ENCODE data around the gene NTNG1. TPM values are rescaled to one million over a fixed set of nuclear protein-coding genes. Genes with fewer than 3 reads are reported as not detected.

NTNG1 gene
- total and polyA plus RNA-seq, 3 donors from 2014 or later: 1.8 to 2.3 (median 2.2) TPM

DNA sequence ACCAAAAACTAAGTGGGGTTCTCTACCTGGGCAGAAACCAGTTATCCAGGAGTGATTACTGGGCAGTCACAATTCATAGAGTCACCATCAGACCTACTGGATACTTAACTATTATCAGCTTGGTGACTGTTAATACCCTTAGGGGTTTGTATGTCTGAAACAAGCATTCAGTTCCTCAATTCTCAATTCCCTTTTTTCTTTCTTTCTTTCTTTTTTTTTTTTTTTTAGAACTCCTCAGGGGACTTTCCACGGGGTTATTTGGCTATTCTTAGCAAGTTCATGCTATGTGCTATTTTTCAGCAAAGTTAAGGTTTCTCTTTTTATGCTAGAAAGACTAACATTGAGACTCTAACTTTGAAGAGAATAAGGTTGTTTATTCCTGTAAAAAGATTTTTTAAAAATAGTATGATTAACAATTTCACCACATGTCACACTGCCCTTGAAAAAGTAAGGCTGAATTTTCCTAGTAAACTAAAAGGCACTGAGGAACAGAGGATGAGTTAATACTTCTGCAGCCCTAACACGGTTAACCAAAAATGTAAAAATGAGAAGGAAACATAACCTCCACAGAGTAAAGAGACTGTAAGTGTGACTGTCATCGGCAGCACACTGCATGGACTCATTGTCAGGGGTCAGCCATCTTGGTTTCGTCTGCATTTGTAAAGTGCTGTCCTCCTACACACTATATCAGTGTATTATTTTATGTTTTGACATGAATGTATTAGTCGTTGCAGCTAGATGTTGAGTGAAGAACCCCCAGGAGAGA lies 310.2 kb downstream of the NTNG1 start:
- H3K4me3 ChIP-seq: no peak overlapping the region
- TF ChIP-seq CTCF (IDR thresholded peaks at IDR 0.05) (no peak), POLR2A (IDR thresholded peaks at IDR 0.05) (no peak)
- DNase-seq: no peak
- no peaks in the 10 kb centered on the region for H3K36me3 ChIP-seq (ENCODE audit: low read depth, missing control alignments)
- H3K9me3 ChIP-seq: no peaks in the 10 kb centered on the region
- H3K4me1 ChIP-seq: no peaks in the 10 kb centered on the region
- H3K27me3 ChIP-seq: no peaks in the 10 kb centered on the region
- intact Hi-C loops (cut with DNase I; ENCODE audit: low total_unique reads): no loop called here
- WGBS, 2 donors: 57 to 59% methylated on average over 5 of the region's 5 CpGs
- no peak overlapping the region for H3K27ac ChIP-seq

GRCh38 chr1:107451715-107452114 lies 310.9 kb downstream of the NTNG1 start:
- 67 to 76% methylated on average over 2 of the region's 2 CpGs for WGBS, 2 donors

DNA sequence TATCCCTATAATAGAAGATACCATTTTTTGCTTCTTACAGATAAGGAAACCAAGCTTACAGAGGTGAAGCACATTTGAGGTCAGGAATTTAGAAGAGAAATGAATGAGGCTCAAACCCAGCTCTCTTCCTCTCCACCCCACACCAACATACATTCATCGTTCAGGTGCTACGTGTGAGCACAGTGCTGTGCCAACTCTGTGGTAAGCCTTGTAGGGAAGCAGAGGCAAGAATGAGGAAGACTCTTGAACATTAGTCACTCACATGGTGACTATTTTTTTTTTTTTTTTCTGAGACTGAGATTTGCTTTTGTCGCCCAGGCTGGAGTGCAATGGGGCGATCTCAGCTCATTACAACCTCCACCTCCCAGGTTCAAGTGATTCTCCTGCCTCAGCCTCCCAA lies 314.0 kb downstream of the NTNG1 start:
- WGBS, 2 donors: 69% methylated on average over 4 of the region's 4 CpGs
- intact Hi-C loops (cut with DNase I; ENCODE audit: low total_unique reads): no loop called here
- DNase-seq: no peak
- Histone ChIP-seq H3K27ac (no peak overlapping the region), H3K9me3 (no peaks in the 10 kb centered on the region), H3K27me3 (no peaks in the 10 kb centered on the region), H3K4me3 (no peak overlapping the region), H3K36me3 (ENCODE audit: low read depth, missing control alignments) (no peaks in the 10 kb centered on the region), H3K4me1 (no peaks in the 10 kb centered on the region)
- no peak for TF ChIP-seq POLR2A (IDR thresholded peaks at IDR 0.05)
- TF ChIP-seq CTCF (IDR thresholded peaks at IDR 0.05): no peak

More at GRCh38 chr1:107451715-107452114, 310.9 kb downstream of the NTNG1 start:
- TF ChIP-seq POLR2A (IDR thresholded peaks at IDR 0.05) (no peak), CTCF (IDR thresholded peaks at IDR 0.05) (no peak)
- no peaks in the 10 kb centered on the region for H3K27me3 ChIP-seq
- H3K27ac ChIP-seq: no peak overlapping the region
- H3K4me3 ChIP-seq: no peak overlapping the region
- no peaks in the 10 kb centered on the region for H3K9me3 ChIP-seq
- H3K4me1 ChIP-seq: no peaks in the 10 kb centered on the region
- no peaks in the 10 kb centered on the region for H3K36me3 ChIP-seq (ENCODE audit: low read depth, missing control alignments)
- DNase-seq: no peak
- intact Hi-C loops (cut with DNase I; ENCODE audit: low total_unique reads): no loop called here

DNA sequence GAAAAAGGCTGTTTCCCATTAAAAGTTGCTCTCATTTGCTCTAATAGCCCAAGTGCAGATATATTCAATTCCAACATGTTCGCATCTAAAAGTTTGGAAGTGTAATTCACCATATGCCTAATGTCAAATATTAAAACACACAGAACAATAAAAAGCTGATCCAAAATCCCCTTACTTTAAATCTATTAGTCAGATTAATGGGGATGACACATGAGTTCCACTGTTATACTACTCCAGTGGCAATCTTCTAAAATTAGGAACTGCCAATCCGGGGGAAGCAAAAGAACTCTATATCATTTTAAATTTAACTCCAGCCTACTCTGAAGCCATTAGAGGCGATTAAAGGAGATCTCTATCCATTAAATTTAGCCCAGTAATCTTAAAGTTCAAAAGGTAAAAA lies 317.1 kb downstream of the NTNG1 start:
- H3K27ac ChIP-seq: no peak overlapping the region
- intact Hi-C loops (cut with DNase I; ENCODE audit: low total_unique reads): no loop called here
- WGBS, 2 donors: 65 to 84% methylated on average over 3 of the region's 3 CpGs
- no peaks in the 10 kb centered on the region for H3K4me1 ChIP-seq
- H3K27me3 ChIP-seq: no peaks in the 10 kb centered on the region
- no peak overlapping the region for H3K4me3 ChIP-seq
- no peaks in the 10 kb centered on the region for H3K36me3 ChIP-seq (ENCODE audit: low read depth, missing control alignments)
- DNase-seq: no peak
- H3K9me3 ChIP-seq: no peaks in the 10 kb centered on the region
- TF ChIP-seq CTCF (IDR thresholded peaks at IDR 0.05): no peak
- TF ChIP-seq POLR2A (IDR thresholded peaks at IDR 0.05): no peak
